ENCODE data around the gene AZI2.

AZI2 gene

DNA sequence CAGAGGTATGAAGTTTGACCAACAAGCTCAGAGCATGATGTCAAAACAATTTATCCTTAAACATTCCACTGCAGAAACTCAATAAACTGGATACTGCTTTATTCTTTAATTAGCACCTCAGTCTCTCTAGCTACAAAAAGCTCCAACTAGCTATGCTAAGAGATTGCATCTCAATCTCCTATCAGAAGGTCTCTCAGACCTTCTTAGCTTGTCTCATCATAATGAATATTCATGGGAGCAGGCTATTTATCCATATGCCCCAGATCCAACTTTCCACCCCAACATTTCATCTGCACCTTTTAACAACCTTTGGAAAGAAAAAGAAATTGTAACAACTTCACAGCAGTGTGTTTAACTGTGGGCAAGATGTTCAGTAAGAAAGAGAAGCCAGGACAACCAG, 11.4 kb downstream of the AZI2 start:
- Histone ChIP-seq H3K4me1 (ENCODE audit: control insufficient read depth, insufficient read depth, low read length) (no peaks in the 10 kb centered on the region), H3K27ac (ENCODE audit: extremely low read depth, low read depth, low read length) (no peak overlapping the region), H3K9me3 (ENCODE audit: control insufficient read depth, insufficient read depth, low read depth, low read length) (no peaks in the 10 kb centered on the region), H3K36me3 (ENCODE audit: control insufficient read depth in 2 of 2, insufficient read depth in 1 of 2, low read length in 2 of 2) (peaks cover 0 to 63% of the 10 kb centered on the region in 2 experiments), H3K4me3 (ENCODE audit: low read depth, low read length) (no peak overlapping the region)
- TF ChIP-seq ZNF37A (tag by site-specific recombination; IDR thresholded peaks at IDR 0.05), result no peak
- TF ChIP-seq, protein P1, sequence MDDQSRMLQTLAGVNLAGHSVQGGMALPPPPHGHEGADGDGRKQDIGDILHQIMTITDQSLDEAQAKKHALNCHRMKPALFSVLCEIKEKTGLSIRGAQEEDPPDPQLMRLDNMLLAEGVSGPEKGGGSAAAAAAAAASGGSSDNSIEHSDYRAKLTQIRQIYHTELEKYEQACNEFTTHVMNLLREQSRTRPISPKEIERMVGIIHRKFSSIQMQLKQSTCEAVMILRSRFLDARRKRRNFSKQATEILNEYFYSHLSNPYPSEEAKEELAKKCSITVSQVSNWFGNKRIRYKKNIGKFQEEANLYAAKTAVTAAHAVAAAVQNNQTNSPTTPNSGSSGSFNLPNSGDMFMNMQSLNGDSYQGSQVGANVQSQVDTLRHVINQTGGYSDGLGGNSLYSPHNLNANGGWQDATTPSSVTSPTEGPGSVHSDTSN (CRISPR knock-in tag; IDR thresholded peaks at IDR 0.05), result no peak
- no peak for TF ChIP-seq TCF7L2 (IDR thresholded peaks at IDR 0.05; ENCODE audit: borderline replicate concordance, low read depth, low read length)
- TF ChIP-seq MZF1 (tag by site-specific recombination; IDR thresholded peaks at IDR 0.05; ENCODE audit: borderline replicate concordance), result no peak
- no peak for TF ChIP-seq SP7 (tag by site-specific recombination; IDR thresholded peaks at IDR 0.05)
- TF ChIP-seq ZNF354C (tag by site-specific recombination; IDR thresholded peaks at IDR 0.05; ENCODE audit: borderline replicate concordance, low read depth), result no peak
- no peak for TF ChIP-seq ZNF658 (tag by site-specific recombination; IDR thresholded peaks at IDR 0.05)
- no peak for TF ChIP-seq ZNF2 (tag by site-specific recombination; IDR thresholded peaks at IDR 0.05)
- no peak for TF ChIP-seq ZNF560 (tag by site-specific recombination; IDR thresholded peaks at IDR 0.05; ENCODE audit: borderline replicate concordance)
- TF ChIP-seq IKZF3 (tag by site-specific recombination; IDR thresholded peaks at IDR 0.05), result no peak
- POLR2A ChIA-PET, result no interaction called here
- CTCF ChIA-PET, result no interaction called here

DNA sequence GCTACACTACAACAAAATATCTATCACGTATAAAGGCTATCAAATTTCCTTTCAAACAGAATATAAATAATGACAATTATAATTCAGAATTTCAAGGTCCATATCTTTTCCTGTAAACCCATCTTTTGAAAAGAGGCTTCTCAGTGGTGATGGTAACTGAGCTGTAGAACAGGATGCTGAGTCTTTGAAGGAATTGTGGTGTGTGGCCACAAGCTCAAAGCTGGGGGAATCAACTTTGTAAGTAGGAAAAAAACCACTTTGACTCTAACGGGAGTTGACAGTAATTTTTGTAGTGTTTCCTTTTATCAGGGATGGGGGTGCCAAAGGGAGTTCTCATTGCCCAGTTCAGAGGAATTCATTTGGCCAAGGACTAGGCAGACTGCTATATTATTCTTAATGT, 13.4 kb downstream of the AZI2 start:
- ChIA-PET CTCF (interaction anchor here (0.6 to 1.2 kb wide), 2 partner anchors 862 to 868 kb away, joined by 3 to 5 read pairs; no protein-coding TSS in a partner anchor), POLR2A (no interaction called here)
- no peak overlapping the region for H3K4me3 ChIP-seq (ENCODE audit: low read depth, low read length)
- H3K4me1 ChIP-seq (ENCODE audit: control insufficient read depth, insufficient read depth, low read length), result no peaks in the 10 kb centered on the region
- H3K9me3 ChIP-seq (ENCODE audit: control insufficient read depth, insufficient read depth, low read depth, low read length), result no peaks in the 10 kb centered on the region
- peaks cover 0 to 77% of the 10 kb centered on the region in 2 experiments for H3K36me3 ChIP-seq (ENCODE audit: control insufficient read depth in 2 of 2, insufficient read depth in 1 of 2, low read length in 2 of 2)
- H3K27ac ChIP-seq (ENCODE audit: extremely low read depth, low read depth, low read length), result no peak overlapping the region
- no peak for TF ChIP-seq SALL2 (tag by site-specific recombination; IDR thresholded peaks at IDR 0.05; ENCODE audit: borderline replicate concordance)
- no peak for TF ChIP-seq ZNF121 (tag by site-specific recombination; IDR thresholded peaks at IDR 0.05)
- no peak for TF ChIP-seq ZNF664 (tag by site-specific recombination; IDR thresholded peaks at IDR 0.05)
- TF ChIP-seq KLF8 (tag by site-specific recombination; IDR thresholded peaks at IDR 0.05), result no peak
- no peak for TF ChIP-seq PRDM2 (tag by site-specific recombination; IDR thresholded peaks at IDR 0.05; ENCODE audit: borderline replicate concordance)
- TF ChIP-seq AEBP2 (tag by site-specific recombination; IDR thresholded peaks at IDR 0.05; ENCODE audit: borderline replicate concordance), result no peak
- no peak for TF ChIP-seq ZNF114 (tag by site-specific recombination; IDR thresholded peaks at IDR 0.05)
- TF ChIP-seq ZNF354C (tag by site-specific recombination; IDR thresholded peaks at IDR 0.05; ENCODE audit: borderline replicate concordance, low read depth), result no peak
- TF ChIP-seq EGR2 (tag by site-specific recombination; IDR thresholded peaks at IDR 0.05; ENCODE audit: low read depth), result no peak
- no peak for TF ChIP-seq ZNF514 (tag by site-specific recombination; IDR thresholded peaks at IDR 0.05)
- no peak for TF ChIP-seq ZNF157 (tag by site-specific recombination; IDR thresholded peaks at IDR 0.05)
- TF ChIP-seq SCRT1 (tag by site-specific recombination; IDR thresholded peaks at IDR 0.05; ENCODE audit: borderline replicate concordance), result no peak
- no peak for TF ChIP-seq GLIS1 (tag by site-specific recombination; IDR thresholded peaks at IDR 0.05)
- TF ChIP-seq WT1 (tag by site-specific recombination; IDR thresholded peaks at IDR 0.05), result no peak
- TF ChIP-seq, protein P2, sequence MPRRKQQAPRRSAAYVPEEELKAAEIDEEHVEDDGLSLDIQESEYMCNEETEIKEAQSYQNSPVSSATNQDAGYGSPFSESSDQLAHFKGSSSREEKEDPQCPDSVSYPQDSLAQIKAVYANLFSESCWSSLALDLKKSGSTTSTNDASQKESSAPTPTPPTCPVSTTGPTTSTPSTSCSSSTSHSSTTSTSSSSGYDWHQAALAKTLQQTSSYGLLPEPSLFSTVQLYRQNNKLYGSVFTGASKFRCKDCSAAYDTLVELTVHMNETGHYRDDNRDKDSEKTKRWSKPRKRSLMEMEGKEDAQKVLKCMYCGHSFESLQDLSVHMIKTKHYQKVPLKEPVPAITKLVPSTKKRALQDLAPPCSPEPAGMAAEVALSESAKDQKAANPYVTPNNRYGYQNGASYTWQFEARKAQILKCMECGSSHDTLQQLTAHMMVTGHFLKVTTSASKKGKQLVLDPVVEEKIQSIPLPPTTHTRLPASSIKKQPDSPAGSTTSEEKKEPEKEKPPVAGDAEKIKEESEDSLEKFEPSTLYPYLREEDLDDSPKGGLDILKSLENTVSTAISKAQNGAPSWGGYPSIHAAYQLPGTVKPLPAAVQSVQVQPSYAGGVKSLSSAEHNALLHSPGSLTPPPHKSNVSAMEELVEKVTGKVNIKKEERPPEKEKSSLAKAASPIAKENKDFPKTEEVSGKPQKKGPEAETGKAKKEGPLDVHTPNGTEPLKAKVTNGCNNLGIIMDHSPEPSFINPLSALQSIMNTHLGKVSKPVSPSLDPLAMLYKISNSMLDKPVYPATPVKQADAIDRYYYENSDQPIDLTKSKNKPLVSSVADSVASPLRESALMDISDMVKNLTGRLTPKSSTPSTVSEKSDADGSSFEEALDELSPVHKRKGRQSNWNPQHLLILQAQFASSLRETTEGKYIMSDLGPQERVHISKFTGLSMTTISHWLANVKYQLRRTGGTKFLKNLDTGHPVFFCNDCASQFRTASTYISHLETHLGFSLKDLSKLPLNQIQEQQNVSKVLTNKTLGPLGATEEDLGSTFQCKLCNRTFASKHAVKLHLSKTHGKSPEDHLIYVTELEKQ (tag by site-specific recombination; IDR thresholded peaks at IDR 0.05; ENCODE audit: borderline replicate concordance), result no peak
